Measurements from ENCODE around the gene MGAT5.

The MGAT5 gene

DNA sequence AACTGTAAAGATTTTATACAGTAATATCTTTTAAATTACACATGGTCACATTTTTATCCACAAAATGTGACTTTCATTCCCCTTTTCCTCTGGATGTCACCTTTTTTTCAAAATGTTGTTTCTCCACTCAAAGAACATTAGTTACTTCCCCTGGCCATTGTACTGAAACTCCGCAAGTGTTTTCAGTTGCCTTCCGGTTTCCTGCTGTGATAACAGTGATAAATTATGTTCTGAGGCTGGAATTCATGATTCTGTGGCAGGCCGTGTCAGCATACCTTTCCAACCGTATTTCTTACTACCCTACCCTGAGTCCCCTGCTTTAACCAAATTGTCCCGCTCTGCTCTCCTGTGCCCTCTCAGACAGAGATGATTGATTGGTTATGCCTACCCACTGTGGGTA, 53.5 kb downstream of the MGAT5 start:
- no peaks in the 10 kb centered on the region for H4K20me1 ChIP-seq (ENCODE audit: insufficient read depth, low read length)
- no peaks in the 10 kb centered on the region for H3F3A ChIP-seq (ENCODE audit: insufficient read depth, low read length)
- no peaks in the 10 kb centered on the region for H3K27me3 ChIP-seq (ENCODE audit: insufficient read depth, low read length)
- peak overlapping the region; percentile 12 for H3K27ac ChIP-seq (ENCODE audit: low read depth, low read length, poor library complexity, severe bottlenecking)
- H3K9me3 ChIP-seq (ENCODE audit: low read length) = 0 out of 2 replicates have a peak, but pooled peaks cover 2% of the 10 kb centered on the region
- no peak overlapping the region for H3K4me3 ChIP-seq (ENCODE audit: low read depth, low read length, poor library complexity, severe bottlenecking)
- no peak overlapping the region for H3K9ac ChIP-seq (ENCODE audit: low read length)
- H3K79me2 ChIP-seq (ENCODE audit: insufficient read depth, low read length) = peaks cover 50% of the 10 kb centered on the region
- H3K36me3 ChIP-seq (ENCODE audit: insufficient read depth, low read length) = peaks cover 59% of the 10 kb centered on the region
- H3K4me1 ChIP-seq (ENCODE audit: insufficient read depth, low read length, severe bottlenecking) = peaks cover 47% of the 10 kb centered on the region
- H3K4me2 ChIP-seq (ENCODE audit: low read length) = no peak overlapping the region
- H2AFZ ChIP-seq (ENCODE audit: low read length) = no peak overlapping the region
- no peaks in the 10 kb centered on the region for H3K9me2 ChIP-seq (ENCODE audit: low read depth, low read length)
- no peak for TF ChIP-seq EZH2 (IDR thresholded peaks at IDR 0.05; ENCODE audit: borderline replicate concordance, low read length)
- TF ChIP-seq, protein P1, sequence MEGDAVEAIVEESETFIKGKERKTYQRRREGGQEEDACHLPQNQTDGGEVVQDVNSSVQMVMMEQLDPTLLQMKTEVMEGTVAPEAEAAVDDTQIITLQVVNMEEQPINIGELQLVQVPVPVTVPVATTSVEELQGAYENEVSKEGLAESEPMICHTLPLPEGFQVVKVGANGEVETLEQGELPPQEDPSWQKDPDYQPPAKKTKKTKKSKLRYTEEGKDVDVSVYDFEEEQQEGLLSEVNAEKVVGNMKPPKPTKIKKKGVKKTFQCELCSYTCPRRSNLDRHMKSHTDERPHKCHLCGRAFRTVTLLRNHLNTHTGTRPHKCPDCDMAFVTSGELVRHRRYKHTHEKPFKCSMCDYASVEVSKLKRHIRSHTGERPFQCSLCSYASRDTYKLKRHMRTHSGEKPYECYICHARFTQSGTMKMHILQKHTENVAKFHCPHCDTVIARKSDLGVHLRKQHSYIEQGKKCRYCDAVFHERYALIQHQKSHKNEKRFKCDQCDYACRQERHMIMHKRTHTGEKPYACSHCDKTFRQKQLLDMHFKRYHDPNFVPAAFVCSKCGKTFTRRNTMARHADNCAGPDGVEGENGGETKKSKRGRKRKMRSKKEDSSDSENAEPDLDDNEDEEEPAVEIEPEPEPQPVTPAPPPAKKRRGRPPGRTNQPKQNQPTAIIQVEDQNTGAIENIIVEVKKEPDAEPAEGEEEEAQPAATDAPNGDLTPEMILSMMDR (IDR thresholded peaks at IDR 0.05; ENCODE audit: low read length) = no peak

DNA sequence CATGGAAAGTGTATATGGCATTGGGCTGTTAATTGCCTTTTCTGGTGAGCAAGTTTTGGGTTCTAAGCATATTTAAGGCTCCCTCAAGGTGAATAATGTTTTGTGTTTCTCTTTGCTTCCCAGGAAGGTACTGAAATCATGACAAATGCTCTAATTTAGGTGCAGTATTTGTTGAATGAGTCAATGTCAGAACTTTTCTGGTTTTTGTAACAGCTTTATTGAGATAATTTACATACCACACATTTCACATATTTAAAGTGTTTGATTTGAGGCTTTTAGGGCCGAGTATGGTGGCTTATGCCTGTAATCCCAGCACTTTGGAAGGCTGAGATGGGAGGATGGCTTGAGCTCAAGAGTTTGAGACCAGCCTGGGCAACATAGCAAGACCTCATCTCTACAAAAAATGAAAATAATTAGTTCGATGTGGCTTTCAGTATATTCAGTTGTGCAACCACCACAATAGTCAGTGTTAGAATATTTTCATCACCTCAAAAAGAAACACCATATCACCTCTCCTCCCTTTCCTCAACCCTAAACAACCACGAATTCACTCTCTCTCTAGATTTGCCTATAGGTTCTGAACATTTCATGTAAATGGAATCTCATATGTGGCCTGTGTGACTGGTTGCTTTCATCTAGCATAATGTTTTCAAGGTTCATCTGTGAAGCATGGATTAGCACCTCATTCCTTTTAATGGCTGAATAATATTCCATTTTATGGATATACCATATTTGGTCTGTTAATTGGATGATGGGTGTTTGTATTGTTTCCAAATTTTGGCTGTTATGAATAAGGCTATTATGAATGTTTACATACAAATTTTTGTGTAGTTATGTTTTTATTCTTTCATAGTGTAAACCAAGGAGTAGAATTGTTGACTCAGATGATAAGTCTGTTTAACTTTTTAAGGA, 54.9 kb downstream of the MGAT5 start:
- no peaks in the 10 kb centered on the region for H4K20me1 ChIP-seq (ENCODE audit: insufficient read depth, low read length)
- no peak overlapping the region for H3K9ac ChIP-seq (ENCODE audit: low read length)
- no peaks in the 10 kb centered on the region for H3K27me3 ChIP-seq (ENCODE audit: insufficient read depth, low read length)
- peaks cover 53% of the 10 kb centered on the region for H3K36me3 ChIP-seq (ENCODE audit: insufficient read depth, low read length)
- H3K4me2 ChIP-seq (ENCODE audit: low read length) = no peak overlapping the region
- no peaks in the 10 kb centered on the region for H3F3A ChIP-seq (ENCODE audit: insufficient read depth, low read length)
- 0 out of 2 replicates have a peak, but pooled peaks cover 2% of the 10 kb centered on the region for H3K9me3 ChIP-seq (ENCODE audit: low read length)
- H3K4me3 ChIP-seq (ENCODE audit: low read depth, low read length, poor library complexity, severe bottlenecking) = no peak overlapping the region
- peaks cover 53% of the 10 kb centered on the region for H3K4me1 ChIP-seq (ENCODE audit: insufficient read depth, low read length, severe bottlenecking)
- TF ChIP-seq EZH2 (IDR thresholded peaks at IDR 0.05; ENCODE audit: borderline replicate concordance, low read length) = no peak
- H2AFZ ChIP-seq (ENCODE audit: low read length) = no peak overlapping the region
- no peaks in the 10 kb centered on the region for H3K9me2 ChIP-seq (ENCODE audit: low read depth, low read length)
- no peak overlapping the region for H3K27ac ChIP-seq (ENCODE audit: low read depth, low read length, poor library complexity, severe bottlenecking)
- H3K79me2 ChIP-seq (ENCODE audit: insufficient read depth, low read length) = peaks cover 50% of the 10 kb centered on the region

DNA sequence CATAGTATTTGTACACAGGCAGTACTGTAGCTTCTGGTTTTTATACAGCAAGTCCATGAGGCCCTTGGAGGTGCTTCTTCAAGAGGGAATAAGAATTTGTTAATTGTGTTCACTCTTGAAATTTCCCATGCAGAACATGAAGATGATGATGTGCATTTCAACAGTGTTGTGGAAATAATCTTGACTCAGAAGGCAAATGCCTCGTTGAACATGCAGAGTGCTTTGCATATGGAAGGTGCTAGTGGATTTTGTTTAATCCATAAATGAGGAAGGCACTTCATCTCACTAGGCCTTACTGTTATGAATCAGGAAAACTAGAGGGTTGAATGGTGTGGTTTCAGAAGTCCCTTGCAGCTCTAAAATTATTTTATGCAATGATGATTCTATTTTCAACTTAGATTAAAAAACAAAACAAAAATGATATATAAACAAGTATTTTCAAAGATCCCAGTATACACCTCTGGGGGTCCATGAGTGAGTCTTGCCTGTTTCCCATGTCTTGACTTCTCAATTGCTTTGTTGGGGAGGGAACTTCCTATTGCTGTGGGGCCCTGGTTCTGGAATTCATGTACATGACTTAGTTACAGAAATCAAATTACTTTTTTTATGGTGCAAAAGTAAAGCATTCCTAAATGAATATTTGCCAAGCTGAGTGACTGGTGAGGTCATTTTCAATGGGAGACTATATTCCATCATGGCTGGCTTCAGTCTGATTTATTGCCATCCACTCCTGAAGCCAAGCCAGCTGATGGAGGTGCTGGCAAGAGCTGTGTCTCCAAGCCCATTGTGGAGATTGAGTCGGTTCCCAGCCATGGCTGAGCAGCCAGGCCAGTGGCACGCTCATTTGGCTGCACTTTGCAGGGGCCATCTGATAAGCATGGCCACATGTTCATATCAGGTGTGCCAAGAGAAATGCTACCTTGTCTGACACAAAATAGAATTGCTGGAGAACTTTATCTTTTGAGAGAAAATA, 56.5 kb downstream of the MGAT5 start:
- H4K20me1 ChIP-seq (ENCODE audit: insufficient read depth, low read length) = no peaks in the 10 kb centered on the region
- no peaks in the 10 kb centered on the region for H3K9me2 ChIP-seq (ENCODE audit: low read depth, low read length)
- H3K27ac ChIP-seq (ENCODE audit: low read depth, low read length, poor library complexity, severe bottlenecking) = peak overlapping the region; percentile 65
- no peak for TF ChIP-seq EZH2 (IDR thresholded peaks at IDR 0.05; ENCODE audit: borderline replicate concordance, low read length)
- TF ChIP-seq, protein P1 (IDR thresholded peaks at IDR 0.05; ENCODE audit: low read length) = no peak
- H3K9ac ChIP-seq (ENCODE audit: low read length) = peak overlapping the region; percentile 25; the same call in 1 of the 2 replicates
- no peaks in the 10 kb centered on the region for H3K27me3 ChIP-seq (ENCODE audit: insufficient read depth, low read length)
- H3K4me2 ChIP-seq (ENCODE audit: low read length) = peak overlapping the region; percentile 16; the same call in 1 of the 2 replicates
- H3K36me3 ChIP-seq (ENCODE audit: insufficient read depth, low read length) = peaks cover 39% of the 10 kb centered on the region
- no peak overlapping the region for H2AFZ ChIP-seq (ENCODE audit: low read length)
- H3K4me1 ChIP-seq (ENCODE audit: insufficient read depth, low read length, severe bottlenecking) = peaks cover 58% of the 10 kb centered on the region
- 0 out of 2 replicates have a peak, but pooled peaks cover 2% of the 10 kb centered on the region for H3K9me3 ChIP-seq (ENCODE audit: low read length)
- H3F3A ChIP-seq (ENCODE audit: insufficient read depth, low read length) = no peaks in the 10 kb centered on the region
- H3K79me2 ChIP-seq (ENCODE audit: insufficient read depth, low read length) = peaks cover 43% of the 10 kb centered on the region
- peak overlapping the region; percentile 5 for H3K4me3 ChIP-seq (ENCODE audit: low read depth, low read length, poor library complexity, severe bottlenecking)
